DND-41 (cell line): Measurements from ENCODE around the gene UACA.

Source experiments
- ATAC-seq: fragments of 200-7000 bp; cut with Tn5 transposase; 3 replicates; pipeline ENCODE4 v1.9.1; 2021; ENCODE audit warnings: low read depth; ENCODE audit not compliant: insufficient read depth
- DNase-seq: peaks from one replicate; pipeline ENCODE4 v3.0.0-alpha.2; 2020
- H2AFZ ChIP-seq: 2 replicates; pipeline ENCODE4 v1.6.0; 2012; ENCODE audit warnings: low read depth, low read length
- H3K27ac ChIP-seq: 2 replicates; pipeline ENCODE4 v1.5.1; 2012; ENCODE audit warnings: low read length, inconsistent platforms
- H3K27me3 ChIP-seq: fragments of 200-600 bp; sonication (generic); 2 replicates; pipeline ENCODE4 v1.6.0; 2012; ENCODE audit warnings: low read length, mild to moderate bottlenecking, inconsistent platforms; ENCODE audit not compliant: insufficient read depth, poor library complexity
- H3K36me3 ChIP-seq: 2 replicates; pipeline ENCODE4 v1.5.1; 2012; ENCODE audit warnings: low read length, inconsistent platforms; ENCODE audit not compliant: insufficient read depth
- H3K4me1 ChIP-seq: 2 replicates; pipeline ENCODE4 v1.5.1; 2012; ENCODE audit warnings: mild to moderate bottlenecking, low read length; ENCODE audit not compliant: insufficient read depth
- H3K4me2 ChIP-seq: 2 replicates; pipeline ENCODE4 v1.6.0; 2012; ENCODE audit warnings: mild to moderate bottlenecking, moderate library complexity, low read length, inconsistent platforms; ENCODE audit not compliant: insufficient read depth
- H3K4me3 ChIP-seq, 2 experiments: fragments of 200-600 bp in 1 of 2; shearing (Covaris generic) in 1 of 2; 2 replicates each; pipeline ENCODE4 v1.5.1; 2012 to 2016; ENCODE audit warnings: inconsistent platforms in 2 of 2, low read length in 2 of 2, mild to moderate bottlenecking in 2 of 2, low read depth in 1 of 2, moderate library complexity in 1 of 2
- H3K79me2 ChIP-seq: 2 replicates; pipeline ENCODE4 v1.6.0; 2012; ENCODE audit warnings: low read length, inconsistent platforms; ENCODE audit not compliant: insufficient read depth
- H3K9ac ChIP-seq: 2 replicates; pipeline ENCODE4 v1.6.0; 2012; ENCODE audit warnings: low read depth, mild to moderate bottlenecking, inconsistent platforms, low read length, moderate library complexity
- H3K9me3 ChIP-seq: 2 replicates; pipeline ENCODE4 v1.5.1; 2012; ENCODE audit warnings: low read length, moderate library complexity, mild to moderate bottlenecking, inconsistent platforms; ENCODE audit not compliant: insufficient read depth, severe bottlenecking
- H4K20me1 ChIP-seq: 2 replicates; pipeline ENCODE4 v1.6.0; 2012; ENCODE audit warnings: low read length; ENCODE audit not compliant: insufficient read depth
- EZH2 ChIP-seq: IDR thresholded peaks from 3 replicates; pipeline ENCODE4 v1.6.1; 2012; ENCODE audit warnings: borderline replicate concordance, low read depth, mild to moderate bottlenecking, moderate library complexity, low read length, inconsistent platforms; ENCODE audit not compliant: severe bottlenecking
- TF ChIP-seq, protein P1 (sequence below): IDR thresholded peaks from 2 replicates; pipeline ENCODE4 v1.5.1; 2012; ENCODE audit warnings: borderline replicate concordance, low read length, moderate library complexity, mild to moderate bottlenecking; ENCODE audit not compliant: poor library complexity, severe bottlenecking; ENCODE audit errors: extremely low read depth

The UACA gene

DNA sequence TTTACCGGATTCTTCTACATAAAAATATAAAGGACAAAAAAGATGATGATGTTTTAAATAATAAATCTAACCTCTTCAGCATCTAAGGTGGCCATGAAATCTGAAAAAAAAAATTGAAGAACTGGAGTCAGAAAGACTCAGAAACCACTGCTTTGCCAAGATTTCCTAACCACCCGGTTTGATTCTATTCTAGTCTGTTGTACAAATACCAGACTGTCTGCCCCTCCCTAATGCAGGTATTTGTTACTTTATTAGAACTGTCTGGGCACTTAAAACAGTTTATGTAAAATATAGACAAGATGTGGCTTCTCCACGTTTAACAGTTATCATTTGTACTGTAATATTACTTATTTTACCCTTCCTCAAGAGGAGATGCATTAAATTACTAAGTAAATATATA is 48.8 kb downstream of the UACA start:
- TF ChIP-seq, protein P1, sequence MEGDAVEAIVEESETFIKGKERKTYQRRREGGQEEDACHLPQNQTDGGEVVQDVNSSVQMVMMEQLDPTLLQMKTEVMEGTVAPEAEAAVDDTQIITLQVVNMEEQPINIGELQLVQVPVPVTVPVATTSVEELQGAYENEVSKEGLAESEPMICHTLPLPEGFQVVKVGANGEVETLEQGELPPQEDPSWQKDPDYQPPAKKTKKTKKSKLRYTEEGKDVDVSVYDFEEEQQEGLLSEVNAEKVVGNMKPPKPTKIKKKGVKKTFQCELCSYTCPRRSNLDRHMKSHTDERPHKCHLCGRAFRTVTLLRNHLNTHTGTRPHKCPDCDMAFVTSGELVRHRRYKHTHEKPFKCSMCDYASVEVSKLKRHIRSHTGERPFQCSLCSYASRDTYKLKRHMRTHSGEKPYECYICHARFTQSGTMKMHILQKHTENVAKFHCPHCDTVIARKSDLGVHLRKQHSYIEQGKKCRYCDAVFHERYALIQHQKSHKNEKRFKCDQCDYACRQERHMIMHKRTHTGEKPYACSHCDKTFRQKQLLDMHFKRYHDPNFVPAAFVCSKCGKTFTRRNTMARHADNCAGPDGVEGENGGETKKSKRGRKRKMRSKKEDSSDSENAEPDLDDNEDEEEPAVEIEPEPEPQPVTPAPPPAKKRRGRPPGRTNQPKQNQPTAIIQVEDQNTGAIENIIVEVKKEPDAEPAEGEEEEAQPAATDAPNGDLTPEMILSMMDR, result no peak
- no peak for TF ChIP-seq EZH2
- DNase-seq (no peak), ATAC-seq (no peak)
- Histone ChIP-seq H3K27ac (no peak overlapping the region), H2AFZ (no peak overlapping the region), H3K4me3 (no peak overlapping the region), H4K20me1 (no peaks in the 10 kb centered on the region), H3K4me1 (no peaks in the 10 kb centered on the region), H3K4me2 (no peak overlapping the region), H3K27me3 (peaks cover 3% of the 10 kb centered on the region), H3K36me3 (no peaks in the 10 kb centered on the region), H3K9ac (no peak overlapping the region), H3K9me3 (no peaks in the 10 kb centered on the region), H3K79me2 (no peaks in the 10 kb centered on the region)

GRCh38 chr15:70714015-70714414 is 49.3 kb downstream of the UACA start:
- H3K27ac ChIP-seq, result no peak overlapping the region
- no peak overlapping the region for H2AFZ ChIP-seq
- no peaks in the 10 kb centered on the region for H3K4me1 ChIP-seq
- DNase-seq, result no peak
- H3K4me3 ChIP-seq, result no peak overlapping the region
- H3K9ac ChIP-seq, result no peak overlapping the region
- no peak overlapping the region for H3K4me2 ChIP-seq
- peaks cover 3% of the 10 kb centered on the region for H3K27me3 ChIP-seq
- H4K20me1 ChIP-seq, result no peaks in the 10 kb centered on the region
- H3K79me2 ChIP-seq, result no peaks in the 10 kb centered on the region
- no peaks in the 10 kb centered on the region for H3K36me3 ChIP-seq
- H3K9me3 ChIP-seq, result no peaks in the 10 kb centered on the region
- TF ChIP-seq, protein P1, result no peak
- no peak for TF ChIP-seq EZH2
- no peak for ATAC-seq

GRCh38 chr15:70712271-70712670 is 51.1 kb downstream of the UACA start:
- no peaks in the 10 kb centered on the region for H3K79me2 ChIP-seq
- H3K27me3 ChIP-seq, result peaks cover 3% of the 10 kb centered on the region
- TF ChIP-seq, protein P1, result no peak
- TF ChIP-seq EZH2, result no peak
- ATAC-seq, result no peak
- H3K36me3 ChIP-seq, result no peaks in the 10 kb centered on the region
- no peak overlapping the region for H3K27ac ChIP-seq
- no peak for DNase-seq
- H3K9ac ChIP-seq, result no peak overlapping the region
- H4K20me1 ChIP-seq, result no peaks in the 10 kb centered on the region
- H3K4me2 ChIP-seq, result no peak overlapping the region
- H3K9me3 ChIP-seq, result no peaks in the 10 kb centered on the region
- H3K4me1 ChIP-seq, result no peaks in the 10 kb centered on the region
- no peak overlapping the region for H3K4me3 ChIP-seq
- no peak overlapping the region for H2AFZ ChIP-seq

- Histone ChIP-seq H3K4me3 (no peak overlapping the region), H4K20me1 (no peaks in the 10 kb centered on the region), H3K4me1 (no peaks in the 10 kb centered on the region), H3K9me3 (no peaks in the 10 kb centered on the region), H3K79me2 (no peaks in the 10 kb centered on the region), H2AFZ (no peak overlapping the region), H3K36me3 (no peaks in the 10 kb centered on the region), H3K9ac (no peak overlapping the region), H3K4me2 (no peak overlapping the region), H3K27me3 (peaks cover 3% of the 10 kb centered on the region), H3K27ac (no peak overlapping the region)
- DNase-seq (no peak), ATAC-seq (no peak)
- TF ChIP-seq, protein P1, result no peak
- TF ChIP-seq EZH2, result no peak
Measured at GRCh38 chr15:70710714-70711113, 52.6 kb downstream of the UACA start.
